H9 (cell line): Measurements from ENCODE around the gene WDPCP. TPM values are rescaled to one million over a fixed set of nuclear protein-coding genes. Genes with fewer than 3 reads are reported as not detected.
"Not testable (repeated sequence)": the region's sequence is repeated elsewhere in the genome, so short reads cannot be mapped to it uniquely, and the experiment has no call there.

Experiments used
- DNase-seq: peaks from one replicate; pipeline ENCODE4 v3.0.0-alpha.2; 2017
- H2AFZ ChIP-seq: one replicate; pipeline ENCODE4 v1.6.1; 2013; ENCODE audit warnings: mild to moderate bottlenecking, low read length, control low read depth, moderate library complexity
- H2AK5ac ChIP-seq: 2 replicates; pipeline ENCODE4 v1.6.1; 2013; ENCODE audit warnings: low read length, control low read depth, mixed read lengths; ENCODE audit not compliant: insufficient read length
- H2BK120ac ChIP-seq: one replicate; pipeline ENCODE4 v1.6.1; 2013; ENCODE audit warnings: low read depth, mild to moderate bottlenecking, low read length, control low read depth, inconsistent platforms; ENCODE audit not compliant: poor library complexity, severe bottlenecking
- H2BK12ac ChIP-seq: 2 replicates; pipeline ENCODE4 v1.6.1; 2013; ENCODE audit warnings: low read length, control low read depth, mixed read lengths, low read depth; ENCODE audit not compliant: insufficient read length
- H2BK15ac ChIP-seq: 2 replicates; pipeline ENCODE4 v1.6.1; 2013; ENCODE audit warnings: low read depth, low read length, control low read depth
- H2BK20ac ChIP-seq: one replicate; pipeline ENCODE4 v1.6.1; 2013; ENCODE audit warnings: low read depth, mild to moderate bottlenecking, low read length, control low read depth, inconsistent platforms; ENCODE audit not compliant: poor library complexity, severe bottlenecking
- H2BK5ac ChIP-seq: 2 replicates; pipeline ENCODE4 v1.6.1; 2013; ENCODE audit warnings: low read length, control low read depth, mixed read lengths; ENCODE audit not compliant: insufficient read length
- H3K14ac ChIP-seq: 2 replicates; pipeline ENCODE4 v1.6.1; 2013; ENCODE audit warnings: low read length, control low read depth; ENCODE audit not compliant: insufficient read depth
- H3K18ac ChIP-seq: 2 replicates; pipeline ENCODE4 v1.6.1; 2013; ENCODE audit warnings: low read depth, mild to moderate bottlenecking, mixed read lengths, low read length, control low read depth; ENCODE audit not compliant: insufficient read length
- H3K23ac ChIP-seq: 2 replicates; pipeline ENCODE4 v1.6.1; 2013; ENCODE audit warnings: low read length, control low read depth, mixed read lengths, low read depth; ENCODE audit not compliant: insufficient read length
- H3K23me2 ChIP-seq: 2 replicates; pipeline ENCODE4 v1.6.1; 2013; ENCODE audit warnings: low read depth, mild to moderate bottlenecking, mixed read lengths, low read length, control low read depth; ENCODE audit not compliant: insufficient read length, poor library complexity, severe bottlenecking
- H3K27ac ChIP-seq: 2 replicates; pipeline ENCODE4 v1.5.1; 2013; ENCODE audit warnings: low read length, control low read depth, mixed read lengths, low read depth; ENCODE audit not compliant: insufficient read length
- H3K27me3 ChIP-seq: 2 replicates; pipeline ENCODE4 v1.6.1; 2013; ENCODE audit warnings: low read length, control low read depth, inconsistent platforms; ENCODE audit not compliant: insufficient read depth
- H3K4ac ChIP-seq: 2 replicates; pipeline ENCODE4 v1.6.1; 2013; ENCODE audit warnings: low read depth, mild to moderate bottlenecking, control low read depth, inconsistent platforms, low read length, moderate library complexity
- H3K4me1 ChIP-seq: 2 replicates; pipeline ENCODE4 v1.6.1; 2013; ENCODE audit warnings: low read length, control low read depth, inconsistent platforms; ENCODE audit not compliant: insufficient read depth
- H3K4me2 ChIP-seq: 2 replicates; pipeline ENCODE4 v1.6.1; 2013; ENCODE audit warnings: low read length, control low read depth, mixed read lengths; ENCODE audit not compliant: insufficient read length, insufficient read depth
- H3K56ac ChIP-seq: 2 replicates; pipeline ENCODE4 v1.6.1; 2013; ENCODE audit warnings: low read depth, mild to moderate bottlenecking, mixed read lengths, low read length, control low read depth; ENCODE audit not compliant: insufficient read length
- H3K79me1 ChIP-seq: 2 replicates; pipeline ENCODE4 v1.6.1; 2013; ENCODE audit warnings: low read depth, mild to moderate bottlenecking, moderate library complexity, low read length, control low read depth, inconsistent platforms; ENCODE audit not compliant: insufficient read depth, poor library complexity, severe bottlenecking
- H3K79me2 ChIP-seq: 2 replicates; pipeline ENCODE4 v1.6.1; 2013; ENCODE audit warnings: low read length, control low read depth, inconsistent platforms; ENCODE audit not compliant: insufficient read depth
- H3K9ac ChIP-seq: 2 replicates; pipeline ENCODE4 v1.6.1; 2013; ENCODE audit warnings: low read length, control low read depth, mixed read lengths; ENCODE audit not compliant: insufficient read length; ENCODE audit errors: extremely low read depth
- H3K9me3 ChIP-seq: one replicate; pipeline ENCODE4 v1.6.1; 2013; ENCODE audit warnings: low read depth, low read length, inconsistent platforms; ENCODE audit not compliant: control insufficient read depth
- H3T11ph ChIP-seq: one replicate; pipeline ENCODE4 v1.6.1; 2013; ENCODE audit warnings: mild to moderate bottlenecking, low read length, control low read depth, inconsistent platforms
- H4K20me1 ChIP-seq: one replicate; pipeline ENCODE4 v1.6.1; 2013; ENCODE audit not compliant: control insufficient read depth, insufficient read length, insufficient read depth
- H4K5ac ChIP-seq: 2 replicates; pipeline ENCODE4 v1.6.1; 2013; ENCODE audit warnings: low read depth, mild to moderate bottlenecking, mixed read lengths, low read length, control low read depth; ENCODE audit not compliant: insufficient read length
- H4K8ac ChIP-seq: replicated peaks from 2 replicates; pipeline ENCODE4 v1.6.1; 2013; ENCODE audit warnings: low read length, control low read depth, mixed read lengths, low read depth; ENCODE audit not compliant: insufficient read length
- H4K91ac ChIP-seq: 2 replicates; pipeline ENCODE4 v1.6.1; 2013; ENCODE audit warnings: low read depth, mild to moderate bottlenecking, moderate library complexity, mixed read lengths, low read length, control low read depth; ENCODE audit not compliant: insufficient read length
- H3K27ac Mint-ChIP-seq, 3 experiments: 2 replicates in 2 of 3; 3 replicates in 1 of 3; pipeline ENCODE4 v1.8.0; 2020 to 2021; ENCODE audit warnings: mixed read lengths in 3 of 3, mild to moderate bottlenecking in 1 of 3, moderate library complexity in 1 of 3
- H3K27me3 Mint-ChIP-seq: 2 replicates; pipeline ENCODE4 v1.8.0; 2021; ENCODE audit warnings: low read depth, mild to moderate bottlenecking, moderate library complexity, mixed read lengths
- H3K36me3 Mint-ChIP-seq, 3 experiments: 2 replicates in 2 of 3; 3 replicates in 1 of 3; pipeline ENCODE4 v1.8.0; 2020 to 2021; ENCODE audit warnings: low read depth in 3 of 3, mixed read lengths in 3 of 3; ENCODE audit not compliant: insufficient read depth in 1 of 3
- H3K4me1 Mint-ChIP-seq, 2 experiments: 2 replicates each; pipeline ENCODE4 v1.8.0; 2020; ENCODE audit warnings: mixed read lengths in 2 of 2
- H3K4me3 Mint-ChIP-seq, 2 experiments: 2 replicates in 1 of 2; 3 replicates in 1 of 2; pipeline ENCODE4 v1.8.0; 2020 to 2021; ENCODE audit warnings: mild to moderate bottlenecking in 2 of 2, mixed read lengths in 2 of 2, moderate library complexity in 1 of 2
- H3K9me3 Mint-ChIP-seq, 2 experiments: 2 replicates in 1 of 2; 3 replicates in 1 of 2; pipeline ENCODE4 v1.8.0; 2020; ENCODE audit warnings: mild to moderate bottlenecking in 2 of 2, mixed read lengths in 2 of 2, moderate library complexity in 1 of 2
- CTCF ChIP-seq: fragments of 200-600 bp; sonication (generic); conservative IDR thresholded peaks from 3 replicates; pipeline ENCODE4 v1.8.0; 2021; ENCODE audit warnings: antibody characterized with exemption, mild to moderate bottlenecking
- WGBS: extraction: QIAGEN DNeasy Blood & Tissue Kit; methylation state at CpG from one replicate; pipeline ENCODE4 v1.1.7; 2013; ENCODE audit warnings: missing lambda C conversion rate, low lambda C conversion rate, mixed read lengths; ENCODE audit not compliant: insufficient read length; ENCODE audit errors: extremely low coverage; 5-methylcytosine and 5-hydroxymethylcytosine counted together
- total RNA-seq: library from RNA; stranded (reverse); gene quantifications from 2 replicates; pipeline ENCODE4 v1.2.1, GENCODE V29; 2021

Gene WDPCP
- total RNA-seq, 1 experiment from 2014 or later: 22.4 TPM

DNA sequence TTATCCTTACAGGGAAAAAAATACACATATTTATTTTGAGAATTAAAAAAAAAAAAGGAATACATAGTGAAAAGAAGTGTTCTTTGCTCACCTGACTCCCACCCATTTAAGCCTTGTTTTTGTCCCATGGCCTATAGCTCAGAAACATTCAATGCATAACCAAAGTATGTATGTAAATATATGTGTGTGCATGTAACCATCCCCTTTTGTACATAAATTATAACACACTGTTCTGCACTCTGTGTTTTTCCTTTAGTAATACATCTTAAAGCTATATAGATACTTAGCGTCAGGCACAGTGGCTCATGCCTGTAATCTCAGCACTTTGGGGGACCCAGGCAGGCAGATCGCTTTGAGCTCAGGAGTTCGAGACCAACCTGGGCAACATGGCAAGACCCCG, 22.2 kb upstream of the WDPCP start:
- Histone ChIP-seq H2BK12ac (no peak overlapping the region), H3K9ac (no peak overlapping the region)

DNA sequence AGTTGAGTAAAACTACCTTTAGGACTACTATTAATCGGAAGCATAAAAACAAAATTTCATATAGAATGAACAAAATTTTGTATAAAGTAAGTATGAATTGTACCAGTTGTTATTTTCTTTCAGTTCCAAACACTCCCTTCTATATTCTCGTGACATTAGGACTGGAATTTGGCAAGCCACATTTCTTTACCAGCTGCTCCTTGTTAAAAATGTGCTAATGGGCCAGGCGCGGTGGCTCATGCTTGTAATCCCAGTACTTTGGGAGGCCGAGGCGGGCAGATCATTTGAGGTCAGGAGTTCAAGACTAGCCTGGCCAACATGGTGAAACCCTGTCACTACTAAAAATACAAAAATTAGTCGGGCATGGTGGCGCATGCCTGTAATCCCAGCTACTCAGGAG, 20.6 kb upstream of the WDPCP start:
- not testable (repeated sequence) for H2BK15ac ChIP-seq, H4K20me1 ChIP-seq, H4K5ac ChIP-seq, H4K91ac ChIP-seq, H3K23ac ChIP-seq, H3T11ph ChIP-seq, H3K9me3 ChIP-seq, H2BK12ac ChIP-seq, H3K56ac ChIP-seq, H2BK5ac ChIP-seq, H3K27me3 ChIP-seq, H3K27ac ChIP-seq, H2AK5ac ChIP-seq, H3K4me3 Mint-ChIP-seq, H3K27me3 Mint-ChIP-seq, H3K23me2 ChIP-seq, H3K9me3 Mint-ChIP-seq, H4K8ac ChIP-seq, H3K4ac ChIP-seq, H3K79me1 ChIP-seq, H2AFZ ChIP-seq, H2BK120ac ChIP-seq, H3K18ac ChIP-seq, H3K14ac ChIP-seq, H3K9ac ChIP-seq, H3K4me1 ChIP-seq, H3K79me2 ChIP-seq, H3K4me2 ChIP-seq, DNase-seq, H2BK20ac ChIP-seq
- Mint-ChIP-seq H3K27ac (peak overlapping the region in 2 of 3 experiments; percentile 51 to 96; a peak in 4 of 7 replicates), H3K4me1 (peaks cover 29 to 46% of the 10 kb centered on the region in 2 experiments), H3K36me3 (peaks cover 35 to 77% (median 50%) of the 10 kb centered on the region in 3 experiments)
- WGBS: no CpG with 5 or more reads among the region's 8 CpGs

More for the DNA sequence above, 22.2 kb upstream of the WDPCP start:
- Histone ChIP-seq H4K5ac (no peak overlapping the region), H3K56ac (no peak overlapping the region), H4K8ac (no peak overlapping the region), H2BK5ac (no peak overlapping the region), H3K18ac (no peak overlapping the region), H3T11ph (no peak overlapping the region), H2BK15ac (no peak overlapping the region), H3K4ac (no peak overlapping the region), H3K27me3 (no peaks in the 10 kb centered on the region), H2AFZ (no peak overlapping the region), H3K27ac (no peak overlapping the region), H3K9me3 (no peaks in the 10 kb centered on the region), H4K91ac (no peak overlapping the region), H2BK20ac (no peak overlapping the region), H3K79me2 (no peaks in the 10 kb centered on the region), H3K23me2 (peaks cover 6% of the 10 kb centered on the region), H2AK5ac (no peak overlapping the region), H3K14ac (no peak overlapping the region), H3K4me1 (peaks cover 9% of the 10 kb centered on the region; the same call in 1 of the 2 replicates), H3K4me2 (no peak overlapping the region), H3K79me1 (no peaks in the 10 kb centered on the region), H2BK120ac (no peak overlapping the region), H3K23ac (no peak overlapping the region), H4K20me1 (no peaks in the 10 kb centered on the region)
- WGBS: no CpG with 5 or more reads among the region's 4 CpGs
- no peak for TF ChIP-seq CTCF
- H3K4me1 Mint-ChIP-seq: peaks cover 43 to 60% of the 10 kb centered on the region in 2 experiments
- peaks cover 25 to 65% (median 36%) of the 10 kb centered on the region in 3 experiments for H3K36me3 Mint-ChIP-seq
- peaks cover 0 to 3% of the 10 kb centered on the region in 2 experiments; a peak in 2 of 5 replicates for H3K9me3 Mint-ChIP-seq
- H3K27me3 Mint-ChIP-seq: no peaks in the 10 kb centered on the region
- DNase-seq: no peak
- peak overlapping the region in 2 of 3 experiments; percentile 40 to 86; a peak in 2 of 7 replicates for H3K27ac Mint-ChIP-seq
- no peak overlapping the region for H3K4me3 Mint-ChIP-seq
